ENCODE measurements around the gene ZNF454.

Gene ZNF454

DNA sequence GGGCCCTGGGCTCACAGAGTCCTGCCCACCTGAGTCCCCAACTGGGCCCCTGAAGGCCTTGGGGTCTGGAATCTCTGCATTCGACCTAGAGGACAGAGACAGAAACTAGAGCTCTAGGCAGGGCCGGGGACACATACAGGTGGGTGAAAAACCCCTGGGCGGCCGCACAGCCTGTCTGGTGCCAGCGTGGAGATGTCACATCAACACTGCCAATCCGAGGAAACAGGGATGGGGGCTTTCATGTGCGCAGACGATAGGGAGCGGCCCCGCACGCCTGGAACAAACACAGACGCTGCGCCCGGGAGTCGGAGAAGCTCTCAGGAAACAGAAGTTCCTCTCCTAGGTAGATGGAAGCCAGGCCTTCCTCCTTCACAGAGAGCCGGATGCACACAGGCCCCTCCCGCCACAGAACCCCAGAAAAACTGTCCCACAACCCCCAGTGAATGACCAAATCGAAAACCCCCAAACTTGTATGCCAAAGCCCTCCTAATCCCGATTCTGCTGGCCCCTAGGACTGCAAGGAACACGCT lies 52.3 kb downstream of the ZNF454 start:
- DNase-seq (ENCODE audit: low read depth) = no peak

DNA sequence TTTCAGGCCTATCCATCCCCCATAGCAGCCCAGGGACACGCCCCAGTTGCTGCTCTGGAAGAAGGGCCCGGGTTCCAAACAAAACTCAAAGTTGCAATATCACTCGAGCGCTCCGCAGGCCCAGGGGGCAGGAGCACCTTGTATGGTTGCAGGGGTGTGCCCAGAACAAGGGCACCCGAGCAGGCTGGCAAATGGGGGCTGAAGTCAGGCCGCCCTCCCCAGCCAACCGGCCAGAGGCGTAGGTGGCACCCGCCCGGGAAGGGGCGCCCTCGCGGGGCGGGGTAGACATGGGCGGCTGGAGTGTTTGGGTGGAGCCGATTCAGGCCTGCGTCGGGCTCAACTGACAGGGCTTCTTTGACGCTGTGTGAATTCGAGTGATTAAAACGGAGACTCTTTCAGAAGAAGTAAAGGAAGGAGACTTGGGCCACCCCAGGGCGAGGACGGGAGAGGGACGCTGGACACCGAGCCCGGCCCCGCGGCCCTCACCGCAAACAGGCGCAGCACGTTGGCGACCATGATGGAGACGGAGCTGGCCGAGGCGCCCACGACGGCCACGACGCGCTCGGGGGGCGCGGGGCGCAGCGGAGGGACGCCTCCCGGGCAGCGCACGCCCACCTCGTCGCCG lies 53.1 kb downstream of the ZNF454 start:
- no peak for DNase-seq (ENCODE audit: low read depth)

DNA sequence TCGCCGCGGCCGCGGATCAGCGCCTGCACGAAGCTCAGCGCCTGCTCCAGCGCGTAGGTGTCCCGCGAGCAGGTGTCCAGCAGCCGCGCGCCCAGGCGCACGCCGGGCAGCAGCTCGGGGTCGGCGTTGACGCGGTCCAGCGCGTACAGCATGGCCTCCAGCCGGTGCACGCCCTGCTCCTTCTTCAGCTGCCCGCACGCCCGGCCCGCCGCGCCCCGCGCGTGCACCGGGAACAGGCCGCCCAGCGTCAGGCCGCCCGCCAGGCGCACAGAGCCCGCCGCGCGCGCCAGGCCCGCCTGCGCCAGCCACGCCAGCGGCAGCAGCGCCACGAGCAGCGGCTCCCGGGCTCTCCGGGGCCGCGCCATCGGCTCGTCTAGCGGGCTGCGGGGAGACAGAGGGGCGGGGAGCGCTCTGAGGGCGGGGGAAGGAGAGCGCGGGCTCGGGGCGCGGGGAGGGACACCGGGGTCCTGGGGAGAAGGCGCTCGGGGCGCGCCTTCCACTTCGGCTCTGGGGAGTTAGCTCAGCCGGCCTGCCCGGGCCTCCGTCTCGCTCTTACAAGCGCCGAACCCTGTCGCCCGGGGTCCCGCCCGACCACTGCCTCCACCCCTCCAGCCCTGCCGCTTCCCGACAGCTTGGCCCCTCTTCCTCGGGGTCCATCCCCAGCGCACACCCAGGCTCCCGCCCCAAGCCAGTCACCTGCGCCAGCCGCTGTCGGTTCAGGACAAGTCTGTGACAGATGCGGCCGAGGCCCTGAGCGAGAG lies 53.8 kb downstream of the ZNF454 start, which contains the start of gene GRM6:
Gene GRM6 (minus strand): TSS at position 741 of the 761 bp plus-strand sequence. CDS start 376 bp downstream, at position 365.
- no peak for DNase-seq (ENCODE audit: low read depth)

DNA sequence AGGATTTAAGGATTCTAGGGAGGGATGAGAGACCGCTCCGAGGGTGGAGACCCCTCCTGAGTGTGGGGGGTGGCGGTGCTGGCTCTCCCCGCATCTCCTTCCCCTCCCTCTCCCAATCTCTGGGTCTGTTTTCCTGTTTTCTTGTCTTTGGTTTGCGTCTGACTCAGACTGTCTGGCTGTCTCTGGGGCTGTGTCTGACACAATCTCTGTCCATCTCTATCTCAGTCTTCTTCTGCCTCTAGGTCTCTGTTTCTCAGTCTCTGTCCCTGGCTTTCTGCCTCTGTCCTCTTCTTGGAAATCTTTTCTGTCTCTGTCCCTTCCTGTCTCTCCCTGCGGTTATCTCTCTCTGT lies 54.3 kb downstream of the ZNF454 start:
- DNase-seq (ENCODE audit: low read depth) = no peak

DNA sequence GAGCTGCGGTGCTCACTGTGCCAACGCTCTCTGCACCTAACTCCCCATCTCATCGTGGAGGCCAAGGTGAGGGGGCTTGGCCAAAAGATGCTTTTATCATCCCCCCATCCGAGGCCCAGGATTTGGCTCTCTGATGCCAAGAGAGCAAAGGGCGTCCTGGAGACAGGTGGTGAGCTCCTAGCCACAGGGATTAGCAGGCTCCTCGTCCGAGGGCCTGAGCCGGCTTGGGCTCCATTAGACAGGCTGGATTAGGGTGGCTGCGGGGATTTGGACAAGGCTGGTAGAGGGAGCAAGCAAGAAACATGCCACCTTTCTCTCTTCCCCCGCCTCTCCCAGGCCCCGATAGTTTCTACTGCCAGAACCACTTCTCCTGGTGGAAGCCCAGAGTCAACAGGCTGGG lies 55.2 kb downstream of the ZNF454 start:
- DNase-seq (ENCODE audit: low read depth) = no peak

DNA sequence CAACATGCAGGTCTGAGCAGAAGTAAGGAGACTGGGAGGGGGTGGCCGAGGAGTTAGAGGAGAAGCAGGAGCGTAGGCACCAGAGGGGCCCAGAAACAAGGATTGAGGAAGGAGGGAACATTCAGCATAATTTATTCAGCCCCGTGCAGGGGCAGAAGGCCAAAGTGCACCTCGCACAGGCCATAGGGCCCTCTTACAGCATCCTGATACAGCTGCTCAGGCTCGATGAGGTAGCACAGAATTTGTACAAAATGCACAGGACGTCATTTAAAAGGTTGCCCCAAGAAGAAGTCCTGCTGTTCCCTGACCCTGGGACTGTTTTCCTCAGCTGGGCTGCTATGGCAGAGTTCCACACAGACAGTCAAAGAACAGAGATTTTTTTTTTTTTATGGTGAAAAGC lies 56.2 kb downstream of the ZNF454 start:
- DNase-seq (ENCODE audit: low read depth) = no peak

DNA sequence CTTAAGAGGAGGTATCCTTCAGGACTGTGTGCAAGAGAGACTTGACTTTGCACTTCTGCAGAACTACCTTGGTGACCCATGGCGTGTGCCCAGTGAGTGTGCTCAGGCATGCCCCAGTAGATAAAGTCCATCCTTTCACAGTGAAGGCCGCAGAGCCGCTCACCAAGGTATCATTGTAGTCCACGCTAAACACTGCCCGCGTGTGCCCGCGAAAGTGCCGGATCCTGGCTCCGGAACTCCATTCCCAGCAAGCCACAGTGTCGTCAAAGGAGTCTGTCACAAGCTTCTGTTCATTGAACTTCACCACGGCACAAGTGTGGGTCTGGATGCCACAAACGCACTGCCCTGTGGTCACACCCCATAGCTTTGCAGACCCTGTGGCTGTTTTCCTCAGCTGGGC lies 57.4 kb downstream of the ZNF454 start:
- DNase-seq (ENCODE audit: low read depth) = no peak

DNA sequence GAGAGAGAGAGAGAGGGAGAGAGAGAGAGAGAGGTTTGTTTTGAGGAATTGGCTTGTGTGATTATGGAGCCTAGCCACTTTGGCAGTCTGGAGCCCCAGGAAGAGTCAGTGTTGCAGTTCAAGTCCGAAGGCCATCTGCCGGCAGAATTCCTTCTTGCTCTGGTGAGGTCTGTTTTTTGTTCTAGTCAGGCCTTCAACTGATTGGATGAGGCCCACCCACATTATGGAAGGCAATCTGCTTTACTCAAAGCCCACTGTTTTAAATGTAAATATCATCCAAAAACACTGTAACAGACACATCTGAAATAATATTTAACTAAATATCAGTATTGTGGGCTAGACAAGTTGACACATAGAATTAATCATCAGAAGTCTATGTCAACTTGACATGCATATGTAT lies 65.6 kb downstream of the ZNF454 start:
- DNase-seq (ENCODE audit: low read depth) = no peak

DNA sequence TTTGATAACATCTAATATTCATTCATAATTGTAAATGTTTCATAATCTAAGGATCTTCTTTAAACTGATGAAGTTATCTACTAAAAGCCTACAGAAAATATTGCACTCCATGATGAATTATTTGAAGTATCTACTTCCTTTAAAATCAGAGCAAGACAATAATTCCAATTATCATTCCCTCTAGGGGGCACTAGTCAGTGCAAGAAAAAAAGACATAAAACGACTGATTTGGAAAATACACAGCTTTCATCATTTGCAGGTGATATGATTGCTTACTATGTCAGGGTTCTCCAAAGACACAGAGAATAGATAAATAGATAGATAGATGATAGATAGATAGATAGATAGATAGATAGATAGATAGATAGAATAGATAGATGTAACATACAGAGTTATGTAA lies 67.7 kb downstream of the ZNF454 start:
- DNase-seq (ENCODE audit: low read depth) = no peak
